ENCODE results near the gene COL8A2. TPM values are rescaled to one million over a fixed set of nuclear protein-coding genes. Genes with fewer than 3 reads are reported as not detected.

Gene COL8A2
- total and polyA plus RNA-seq, 4 donors: 17.4 to 48.5 (median 28.0) TPM

GRCh38 chr1:36100376-36100775 is 24.6 kb downstream of the COL8A2 start:
- H3K27me3 ChIP-seq (ENCODE audit: control insufficient read depth in 1 of 2, insufficient read depth in 2 of 2, low read length in 1 of 2): no peaks in the 10 kb centered on the region
- intact Hi-C loops (cut with DNase I): no loop called here
- DNase-seq (peak in 1 of 2 donors; percentile 59), ATAC-seq (ENCODE audit: low FRiP score) (no peak)
- H3K4me3 ChIP-seq (ENCODE audit: low read length in 2 of 2): no peak overlapping the region
- no peak overlapping the region for H3K27ac ChIP-seq (ENCODE audit: low read depth in 1 of 2, low read length in 2 of 2)
- no peaks in the 10 kb centered on the region for H3K36me3 ChIP-seq (ENCODE audit: control insufficient read depth in 1 of 2, insufficient read depth in 2 of 2, low read length in 1 of 2)
- H3K9me3 ChIP-seq (ENCODE audit: control insufficient read depth, low read length): no peaks in the 10 kb centered on the region
- 51 to 62% methylated on average over 6 of the region's 6 CpGs for WGBS, 2 donors
- no peaks in the 10 kb centered on the region for H3K4me1 ChIP-seq (ENCODE audit: control insufficient read depth in 1 of 2, insufficient read depth in 2 of 2, low read length in 2 of 2)

GRCh38 chr1:36099681-36100341 is 25.2 kb downstream of the COL8A2 start:
- ATAC-seq (ENCODE audit: low FRiP score) (peak; percentile 89), DNase-seq (peak; percentile 89 to 94)
- Histone ChIP-seq H3K27ac (ENCODE audit: low read depth in 1 of 2, low read length in 2 of 2) (no peak overlapping the region), H3K36me3 (ENCODE audit: control insufficient read depth in 1 of 2, insufficient read depth in 2 of 2, low read length in 1 of 2) (no peaks in the 10 kb centered on the region), H3K9me3 (ENCODE audit: control insufficient read depth, low read length) (no peaks in the 10 kb centered on the region), H3K4me1 (ENCODE audit: control insufficient read depth in 1 of 2, insufficient read depth in 2 of 2, low read length in 2 of 2) (no peaks in the 10 kb centered on the region), H3K27me3 (ENCODE audit: control insufficient read depth in 1 of 2, insufficient read depth in 2 of 2, low read length in 1 of 2) (no peaks in the 10 kb centered on the region), H3K4me3 (ENCODE audit: low read length in 2 of 2) (no peak overlapping the region)
- intact Hi-C loops (cut with DNase I): loop anchor here (1.0 to 10.0 kb wide), 6 partner anchors 34 to 325 kb away; no protein-coding TSS in a partner anchor
- 33 to 36% methylated on average over 18 of the region's 18 CpGs for WGBS, 2 donors

- Histone ChIP-seq H3K9me3 (ENCODE audit: control insufficient read depth, low read length) (no peaks in the 10 kb centered on the region), H3K36me3 (ENCODE audit: control insufficient read depth in 1 of 2, insufficient read depth in 2 of 2, low read length in 1 of 2) (peaks cover 0 to 2% of the 10 kb centered on the region in 2 donors), H3K4me1 (ENCODE audit: control insufficient read depth in 1 of 2, insufficient read depth in 2 of 2, low read length in 2 of 2) (no peaks in the 10 kb centered on the region), H3K4me3 (ENCODE audit: low read length in 2 of 2) (no peak overlapping the region), H3K27ac (ENCODE audit: low read depth in 1 of 2, low read length in 2 of 2) (no peak overlapping the region), H3K27me3 (ENCODE audit: control insufficient read depth in 1 of 2, insufficient read depth in 2 of 2, low read length in 1 of 2) (no peaks in the 10 kb centered on the region)
- ATAC-seq (ENCODE audit: low FRiP score): no peak
- intact Hi-C loops (cut with DNase I): loop anchor here (1.0 to 10.0 kb wide), 6 partner anchors 35 to 326 kb away; no protein-coding TSS in a partner anchor
- 78 to 85% methylated on average over 13 of the region's 13 CpGs for WGBS, 2 donors
- peak in 1 of 2 donors; percentile 41 for DNase-seq
These were observed 26.2 kb downstream of the COL8A2 start for GRCh38 chr1:36098650-36099365.

- ATAC-seq (ENCODE audit: low FRiP score) (no peak), DNase-seq (peak in 1 of 2 donors; percentile 42)
- WGBS, 2 donors: 91 to 93% methylated on average over 28 to 33 of the region's 33 CpGs
- H3K4me1 ChIP-seq (ENCODE audit: control insufficient read depth in 1 of 2, insufficient read depth in 2 of 2, low read length in 2 of 2): no peaks in the 10 kb centered on the region
- intact Hi-C loops (cut with DNase I): loop anchor here (2.0 to 10.0 kb wide), 4 partner anchors 37 to 327 kb away; no protein-coding TSS in a partner anchor
- H3K27me3 ChIP-seq (ENCODE audit: control insufficient read depth in 1 of 2, insufficient read depth in 2 of 2, low read length in 1 of 2): no peaks in the 10 kb centered on the region
- H3K36me3 ChIP-seq (ENCODE audit: control insufficient read depth in 1 of 2, insufficient read depth in 2 of 2, low read length in 1 of 2): peaks cover 0 to 4% of the 10 kb centered on the region in 2 donors
- no peak overlapping the region for H3K4me3 ChIP-seq (ENCODE audit: low read length in 2 of 2)
- no peak overlapping the region for H3K27ac ChIP-seq (ENCODE audit: low read depth in 1 of 2, low read length in 2 of 2)
- no peaks in the 10 kb centered on the region for H3K9me3 ChIP-seq (ENCODE audit: control insufficient read depth, low read length)
These were observed 27.1 kb downstream of the COL8A2 start for GRCh38 chr1:36097693-36098585.

GRCh38 chr1:36096500-36097432 is 28.3 kb downstream of the COL8A2 start:
- DNase-seq (peak; percentile 46 to 73), ATAC-seq (ENCODE audit: low FRiP score) (no peak)
- H3K9me3 ChIP-seq (ENCODE audit: control insufficient read depth, low read length): no peaks in the 10 kb centered on the region
- no peaks in the 10 kb centered on the region for H3K4me1 ChIP-seq (ENCODE audit: control insufficient read depth in 1 of 2, insufficient read depth in 2 of 2, low read length in 2 of 2)
- peaks cover 0 to 9% of the 10 kb centered on the region in 2 donors for H3K36me3 ChIP-seq (ENCODE audit: control insufficient read depth in 1 of 2, insufficient read depth in 2 of 2, low read length in 1 of 2)
- H3K27me3 ChIP-seq (ENCODE audit: control insufficient read depth in 1 of 2, insufficient read depth in 2 of 2, low read length in 1 of 2): no peaks in the 10 kb centered on the region
- H3K27ac ChIP-seq (ENCODE audit: low read depth in 1 of 2, low read length in 2 of 2): no peak overlapping the region
- no peak overlapping the region for H3K4me3 ChIP-seq (ENCODE audit: low read length in 2 of 2)
- WGBS, 2 donors: 66% methylated on average over 16 of the region's 16 CpGs
- intact Hi-C loops (cut with DNase I): loop anchor here (5.0 to 10.0 kb wide), 3 partner anchors 91 to 328 kb away; no protein-coding TSS in a partner anchor

- DNase-seq (peak in 1 of 2 donors; percentile 67), ATAC-seq (ENCODE audit: low FRiP score) (no peak)
- WGBS, 2 donors: 61 to 64% methylated on average over 15 of the region's 15 CpGs
- no peaks in the 10 kb centered on the region for H3K27me3 ChIP-seq (ENCODE audit: control insufficient read depth in 1 of 2, insufficient read depth in 2 of 2, low read length in 1 of 2)
- intact Hi-C loops (cut with DNase I): loop anchor here (5.0 to 10.0 kb wide), 3 partner anchors 91 to 329 kb away; no protein-coding TSS in a partner anchor
- no peak overlapping the region for H3K4me3 ChIP-seq (ENCODE audit: low read length in 2 of 2)
- H3K27ac ChIP-seq (ENCODE audit: low read depth in 1 of 2, low read length in 2 of 2): no peak overlapping the region
- H3K36me3 ChIP-seq (ENCODE audit: control insufficient read depth in 1 of 2, insufficient read depth in 2 of 2, low read length in 1 of 2): peaks cover 0 to 9% of the 10 kb centered on the region in 2 donors
- H3K4me1 ChIP-seq (ENCODE audit: control insufficient read depth in 1 of 2, insufficient read depth in 2 of 2, low read length in 2 of 2): no peaks in the 10 kb centered on the region
- H3K9me3 ChIP-seq (ENCODE audit: control insufficient read depth, low read length): no peaks in the 10 kb centered on the region
These were observed 29.1 kb downstream of the COL8A2 start for GRCh38 chr1:36095760-36096405.

GRCh38 chr1:36094621-36095061 is 30.4 kb downstream of the COL8A2 start:
- intact Hi-C loops (cut with DNase I): loop anchor here (5.0 to 10.0 kb wide), 3 partner anchors 93 to 330 kb away; no protein-coding TSS in a partner anchor
- WGBS, 2 donors: 82 to 88% methylated on average over 8 of the region's 8 CpGs
- Histone ChIP-seq H3K9me3 (ENCODE audit: control insufficient read depth, low read length) (no peaks in the 10 kb centered on the region), H3K27me3 (ENCODE audit: control insufficient read depth in 1 of 2, insufficient read depth in 2 of 2, low read length in 1 of 2) (no peaks in the 10 kb centered on the region), H3K27ac (ENCODE audit: low read depth in 1 of 2, low read length in 2 of 2) (no peak overlapping the region), H3K36me3 (ENCODE audit: control insufficient read depth in 1 of 2, insufficient read depth in 2 of 2, low read length in 1 of 2) (peaks cover 0 to 9% of the 10 kb centered on the region in 2 donors), H3K4me1 (ENCODE audit: control insufficient read depth in 1 of 2, insufficient read depth in 2 of 2, low read length in 2 of 2) (no peaks in the 10 kb centered on the region), H3K4me3 (ENCODE audit: low read length in 2 of 2) (no peak overlapping the region)
- ATAC-seq (ENCODE audit: low FRiP score): no peak
- peak in 1 of 2 donors; percentile 46 for DNase-seq
